ENCODE measurements around the gene CLBA1.
"Not testable (repeated sequence)": the region's sequence is repeated elsewhere in the genome, so short reads cannot be mapped to it uniquely, and the experiment has no call there.

CLBA1 gene

DNA sequence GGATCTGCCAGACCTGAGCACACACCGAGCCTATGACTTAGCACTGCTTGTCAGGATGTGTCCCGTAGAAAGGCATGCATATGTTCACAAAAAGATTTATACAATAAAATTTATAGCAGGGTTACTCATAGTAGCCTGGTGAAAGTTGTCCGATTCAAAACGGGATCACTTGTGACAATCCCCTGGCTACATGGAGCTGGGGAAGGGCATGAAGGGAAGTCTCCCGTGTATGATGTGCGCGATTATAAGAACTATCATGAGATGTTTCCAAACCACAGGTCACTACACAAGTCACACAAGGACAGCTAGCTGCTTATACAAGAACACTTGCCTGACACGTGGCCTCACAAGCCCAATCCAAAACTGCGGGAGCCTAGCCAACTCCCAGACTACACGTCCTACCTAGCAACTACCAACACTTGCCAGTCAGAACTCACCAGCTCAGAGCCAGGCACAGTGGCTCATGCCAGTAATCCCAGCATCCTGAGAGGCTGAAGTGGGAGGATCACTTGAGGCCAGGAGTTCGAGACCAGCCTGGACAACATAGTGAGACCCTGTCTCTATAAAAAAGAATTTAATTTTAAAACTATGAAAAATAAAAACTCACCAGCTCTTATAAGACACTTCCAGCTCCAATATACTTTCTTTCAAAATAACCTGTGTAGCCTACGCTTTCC lies 42.8 kb downstream of the CLBA1 start:
- TF ChIP-seq CTCF (IDR thresholded peaks at IDR 0.05; ENCODE audit: borderline replicate concordance, insufficient read depth, low read depth, low read length): no peak
- no peak overlapping the region for H3K4me3 ChIP-seq (ENCODE audit: low read depth, low read length)

DNA sequence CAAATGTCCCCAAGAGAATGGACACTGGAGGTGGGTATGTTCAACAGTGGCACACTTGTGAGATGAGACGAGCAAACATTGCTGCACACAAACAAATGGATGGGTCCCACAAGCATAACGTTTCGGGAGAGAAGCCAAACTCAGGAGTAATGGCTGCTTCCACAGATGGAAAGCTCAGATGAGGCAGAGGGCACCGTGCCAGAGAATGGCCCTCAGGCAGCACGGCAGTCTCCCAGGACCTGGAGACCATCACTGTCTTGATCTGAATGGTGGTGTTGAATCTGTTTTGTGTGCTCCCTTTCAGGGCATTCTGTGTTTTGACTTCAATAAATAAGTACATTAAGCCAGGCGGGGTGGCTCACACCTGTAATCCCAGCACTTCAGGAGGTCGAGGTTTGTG lies 43.8 kb downstream of the CLBA1 start:
- TF ChIP-seq CTCF (IDR thresholded peaks at IDR 0.05; ENCODE audit: borderline replicate concordance, insufficient read depth, low read depth, low read length): no peak
- H3K4me3 ChIP-seq (ENCODE audit: low read depth, low read length): no peak overlapping the region

DNA sequence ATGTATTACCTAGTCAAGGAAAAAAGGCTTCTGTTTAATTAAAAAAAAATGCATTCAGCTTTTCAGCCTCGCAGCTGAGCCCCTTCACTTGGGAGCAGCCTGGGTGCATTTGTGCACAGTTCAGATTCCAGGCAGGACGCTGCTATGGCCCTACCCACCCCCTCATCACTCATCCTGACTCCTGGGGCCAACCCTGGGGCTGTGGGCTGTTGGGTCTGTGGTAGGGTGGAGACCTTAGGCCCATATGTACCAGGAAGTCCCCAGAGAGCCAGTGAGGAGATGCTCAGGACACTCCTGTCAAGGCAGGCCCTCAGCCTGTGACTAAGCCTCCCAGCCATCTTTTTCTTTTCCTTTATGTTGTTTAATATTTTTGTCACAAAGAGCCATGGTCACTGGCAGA lies 44.6 kb downstream of the CLBA1 start:
- no peak for TF ChIP-seq CTCF (IDR thresholded peaks at IDR 0.05; ENCODE audit: borderline replicate concordance, insufficient read depth, low read depth, low read length)
- no peak overlapping the region for H3K4me3 ChIP-seq (ENCODE audit: low read depth, low read length)

DNA sequence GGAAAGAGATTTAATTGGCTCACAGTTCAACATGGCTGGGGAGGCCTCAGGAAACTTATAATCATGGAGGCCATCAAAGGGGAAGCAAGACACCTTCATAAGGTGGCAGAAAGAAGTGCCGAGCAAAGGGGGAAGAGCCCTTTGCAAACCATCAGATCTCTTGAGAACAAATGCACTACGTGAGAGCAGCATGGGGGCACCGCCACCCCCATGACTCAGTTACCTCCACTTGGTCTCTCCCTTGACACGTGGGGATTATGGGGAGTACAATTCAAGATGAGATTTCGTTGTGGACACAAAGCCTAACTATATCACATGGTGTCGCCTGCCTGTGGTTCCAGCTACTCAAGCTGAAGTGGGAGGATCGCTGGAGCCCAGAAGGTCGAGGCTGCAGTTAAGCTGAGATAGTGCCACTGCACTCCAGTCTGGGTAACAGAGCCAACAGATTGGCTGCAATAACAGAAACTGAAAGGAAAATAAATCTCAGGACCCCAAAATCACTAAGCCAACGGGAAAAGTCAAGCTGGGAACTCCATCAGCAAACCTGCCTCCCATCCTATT lies 45.3 kb downstream of the CLBA1 start:
- no peak overlapping the region for H3K4me3 ChIP-seq (ENCODE audit: low read depth, low read length)
- TF ChIP-seq CTCF (IDR thresholded peaks at IDR 0.05; ENCODE audit: borderline replicate concordance, insufficient read depth, low read depth, low read length): no peak

DNA sequence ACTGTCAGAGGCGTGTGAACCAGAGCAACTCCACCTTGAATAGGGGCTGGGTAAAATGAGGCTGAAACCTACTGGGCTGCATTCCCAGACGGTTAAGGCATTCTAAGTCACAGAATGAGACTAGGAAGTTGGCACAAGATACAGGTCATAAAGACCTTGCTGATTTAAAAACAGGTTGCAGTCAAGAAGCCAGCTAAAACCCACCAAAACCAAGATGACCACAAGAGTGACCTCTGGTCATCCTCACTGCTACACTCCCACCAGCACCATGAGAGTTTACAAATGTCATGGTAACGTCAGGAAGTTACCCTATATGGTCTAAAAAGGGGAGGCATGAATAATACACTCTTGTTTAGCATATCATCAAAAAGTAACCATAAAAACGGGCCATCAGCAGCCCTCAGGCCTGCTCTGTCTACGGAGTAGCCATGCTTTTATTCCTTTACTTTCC lies 46.9 kb downstream of the CLBA1 start:
- H3K4me3 ChIP-seq (ENCODE audit: low read depth, low read length): not testable (repeated sequence)

DNA sequence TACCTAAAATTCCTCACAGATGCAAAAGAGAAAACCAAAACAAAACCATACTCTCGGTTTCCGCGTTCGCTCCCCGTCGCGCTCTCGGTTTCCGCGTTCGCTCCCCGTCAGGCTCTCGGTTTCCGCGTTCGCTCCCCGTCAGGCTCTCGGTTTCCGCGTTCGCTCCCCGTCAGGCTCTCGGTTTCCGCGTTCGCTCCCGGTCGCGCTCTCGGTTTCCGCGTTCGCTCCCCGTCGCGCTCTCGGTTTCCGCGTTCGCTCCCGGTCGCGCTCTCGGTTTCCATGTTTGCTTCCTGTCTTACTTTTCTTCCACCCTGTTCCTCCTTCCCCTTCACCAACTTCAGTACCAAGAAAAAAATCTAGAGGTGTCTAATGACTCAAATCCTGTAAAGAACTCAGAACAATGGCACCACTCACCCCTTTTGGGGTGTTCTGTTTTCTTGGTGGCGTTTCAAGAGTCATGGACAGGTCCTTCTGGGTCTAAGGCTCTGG lies 47.9 kb downstream of the CLBA1 start:
- H3K4me3 ChIP-seq (ENCODE audit: low read depth, low read length): not testable (repeated sequence)

DNA sequence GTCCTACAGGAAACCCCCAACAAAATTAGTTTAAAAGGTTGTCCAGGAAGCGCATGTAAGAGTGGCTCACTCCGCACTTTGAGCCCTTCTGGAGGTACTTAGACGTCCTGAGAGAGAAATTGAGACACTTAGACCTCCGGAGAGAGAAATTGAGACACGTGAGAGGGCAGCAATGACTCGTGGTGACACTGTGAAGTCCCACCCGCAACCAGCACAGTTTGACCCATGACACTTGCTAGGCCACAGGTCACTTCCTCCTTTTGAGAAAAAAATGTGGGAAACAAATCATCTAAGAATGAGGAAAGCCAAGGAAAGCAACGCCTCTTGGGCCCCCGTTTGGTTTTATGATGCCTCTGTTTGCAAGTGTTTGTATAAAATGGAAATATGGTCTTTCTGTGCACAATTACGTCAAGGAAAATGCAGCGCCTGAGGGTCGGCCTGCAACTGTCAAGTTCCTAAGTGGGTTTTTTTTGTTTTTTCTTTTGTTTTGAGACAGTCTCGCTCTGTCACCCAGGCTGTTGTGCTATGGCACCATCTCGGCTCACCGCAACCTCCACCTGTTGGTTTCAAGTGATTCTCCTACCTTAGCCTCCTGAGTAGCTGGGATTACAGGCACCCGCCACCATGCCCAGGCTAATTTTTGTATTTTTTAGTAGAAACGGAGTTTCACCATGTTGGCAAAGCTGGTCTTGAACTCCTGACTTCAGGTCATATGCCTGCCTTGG lies 48.9 kb downstream of the CLBA1 start:
- TF ChIP-seq CTCF (IDR thresholded peaks at IDR 0.05; ENCODE audit: borderline replicate concordance, insufficient read depth, low read depth, low read length): no peak
- no peak overlapping the region for H3K4me3 ChIP-seq (ENCODE audit: low read depth, low read length)

DNA sequence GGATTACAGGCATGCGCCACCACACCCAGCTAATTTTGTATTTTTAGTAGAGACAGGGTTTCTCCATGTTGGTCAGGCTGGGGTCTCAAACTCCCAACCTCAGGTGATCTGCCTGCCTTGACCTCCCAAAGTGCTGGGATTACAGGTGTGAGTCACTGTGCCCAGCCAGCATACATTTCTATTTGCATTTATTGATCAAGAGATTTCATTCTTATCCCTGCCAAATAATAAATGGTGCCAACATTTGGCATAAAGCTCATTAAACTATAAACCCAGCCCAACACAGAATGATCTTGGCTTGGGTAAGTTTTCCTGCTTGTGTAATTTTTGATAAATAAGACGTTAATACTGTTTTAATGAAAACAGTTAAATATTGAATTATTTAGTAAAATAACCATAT lies 50.0 kb downstream of the CLBA1 start:
- not testable (repeated sequence) for H3K4me3 ChIP-seq (ENCODE audit: low read depth, low read length)

Data from GM12875 (cell line).